Thyroid gland (tissue), 4 donors: ENCODE data around the gene HEATR5A. TPM values are rescaled to one million over a fixed set of nuclear protein-coding genes. Genes with fewer than 3 reads are reported as not detected.

ENCODE experiments used
- DNase-seq, 2 donors: peaks; one replicate each; pipeline ENCODE4 v3.0.0-alpha.2; 2019
- H3K27ac ChIP-seq, 3 donors: fragments of 200-600 bp; sonication (generic); 1 replicate in 2 of 3; 2 replicates in 1 of 3; pipeline ENCODE4 v1.5.1; 2016 to 2019; ENCODE audit warnings: mild to moderate bottlenecking in 1 of 3, moderate library complexity in 1 of 3
- H3K27me3 ChIP-seq: fragments of 200-600 bp; sonication (generic); one replicate; pipeline ENCODE4 v1.5.1; 2019
- H3K36me3 ChIP-seq, 2 donors: fragments of 200-600 bp; sonication (generic); one replicate each; pipeline ENCODE4 v1.5.1; 2016 to 2019
- H3K4me1 ChIP-seq, 2 donors: fragments of 200-600 bp; sonication (generic); one replicate each; pipeline ENCODE4 v1.5.1; 2017 to 2019
- H3K4me3 ChIP-seq, 3 donors: fragments of 200-600 bp; sonication (generic); replicated peaks in 1 of 3; 1 replicate in 2 of 3; 2 replicates in 1 of 3; pipeline ENCODE4 v1.5.1; 2016; ENCODE audit warnings: mild to moderate bottlenecking in 1 of 3
- H3K9me3 ChIP-seq: fragments of 200-600 bp; sonication (generic); one replicate; pipeline ENCODE4 v1.5.1; 2017
- CTCF ChIP-seq, 6 experiments: fragments of 200-600 bp in 3 of 6; fragments of 450-650 bp in 3 of 6; sonication (generic) in 3 of 6; IDR thresholded peaks; one replicate each; pipeline ENCODE4 v1.5.1; 2016 to 2019; ENCODE audit warnings: antibody characterized with exemption in 6 of 6, mild to moderate bottlenecking in 2 of 6, inconsistent platforms in 1 of 6, moderate library complexity in 1 of 6
- POLR2A ChIP-seq, 2 donors: fragments of 450-650 bp; IDR thresholded peaks; one replicate each; pipeline ENCODE4 v1.6.1; 2017; ENCODE audit warnings: antibody characterized with exemption in 2 of 2, mild to moderate bottlenecking in 2 of 2, moderate library complexity in 1 of 2
- WGBS, 2 donors: methylation state at CpG; one replicate each; pipeline ENCODE4 v1.1.5; 2017; 5-methylcytosine and 5-hydroxymethylcytosine counted together
- intact Hi-C: fragments of 100-400 bp; cut with DNase I; formaldehyde crosslinking; loops from one replicate; pipeline ENCODE4 v1.15.1; 2023
- total RNA-seq, 4 donors: library from RNA; depleted of rRNA; stranded (reverse); fragments of >200 nt; gene quantifications; one replicate each; pipeline ENCODE4 v1.2.3, GENCODE V29; 2016

The HEATR5A gene
- total RNA-seq, 4 donors from 2014 or later, result 31.0 to 46.3 (median 40.5) TPM

- Histone ChIP-seq H3K27ac (no peak overlapping the region), H3K9me3 (no peaks in the 10 kb centered on the region), H3K4me3 (no peak overlapping the region), H3K27me3 (no peaks in the 10 kb centered on the region), H3K36me3 (no peaks in the 10 kb centered on the region), H3K4me1 (no peaks in the 10 kb centered on the region)
- TF ChIP-seq POLR2A (IDR thresholded peaks at IDR 0.05), result no peak
- TF ChIP-seq CTCF (IDR thresholded peaks at IDR 0.05), result no peak
- intact Hi-C loops, result no loop called here
- DNase-seq, result no peak
Observed at GRCh38 chr14:31425905-31426304, 5.6 kb upstream of the HEATR5A start.

- intact Hi-C loops, result no loop called here
- Histone ChIP-seq H3K9me3 (no peaks in the 10 kb centered on the region), H3K27ac (peak overlapping the region in 1 of 3 donors; percentile 79), H3K27me3 (no peaks in the 10 kb centered on the region), H3K36me3 (no peaks in the 10 kb centered on the region), H3K4me3 (no peak overlapping the region), H3K4me1 (peaks cover 11 to 13% of the 10 kb centered on the region in 2 donors)
- no peak for DNase-seq
- WGBS, 2 donors, result 94% methylated on average over 5 of the region's 5 CpGs
- TF ChIP-seq CTCF (IDR thresholded peaks at IDR 0.05) (no peak), POLR2A (IDR thresholded peaks at IDR 0.05) (no peak)
Observed at GRCh38 chr14:31421200-31421599, 850 bp upstream of the HEATR5A start.

- Histone ChIP-seq H3K4me1 (peaks cover 11 to 13% of the 10 kb centered on the region in 2 donors), H3K27ac (peak overlapping the region; percentile 38 to 79 (median 72)), H3K27me3 (no peaks in the 10 kb centered on the region), H3K9me3 (no peaks in the 10 kb centered on the region), H3K36me3 (no peaks in the 10 kb centered on the region), H3K4me3 (peak overlapping the region in 2 of 3 donors; percentile 80 to 92)
- DNase-seq, result peak; percentile 83 to 87
- 0% methylated on average over 9 to 29 of the region's 33 CpGs for WGBS, 2 donors
- TF ChIP-seq POLR2A (IDR thresholded peaks at IDR 0.05), result no peak
- TF ChIP-seq CTCF (IDR thresholded peaks at IDR 0.05), result no peak
- intact Hi-C loops, result no loop called here
Observed at GRCh38 chr14:31419967-31420318, 407 bp downstream of the HEATR5A start.

- 9 to 11% methylated on average over 9 of the region's 9 CpGs for WGBS, 2 donors
- H3K4me1 ChIP-seq, result peaks cover 11 to 13% of the 10 kb centered on the region in 2 donors
- no peaks in the 10 kb centered on the region for H3K9me3 ChIP-seq
- no peak for DNase-seq
- peak overlapping the region in 2 of 3 donors; percentile 80 to 92 for H3K4me3 ChIP-seq
- H3K27me3 ChIP-seq, result no peaks in the 10 kb centered on the region
- peak overlapping the region; percentile 38 to 79 (median 72) for H3K27ac ChIP-seq
- no peaks in the 10 kb centered on the region for H3K36me3 ChIP-seq
- intact Hi-C loops, result no loop called here
- TF ChIP-seq POLR2A (IDR thresholded peaks at IDR 0.05), result no peak
- no peak for TF ChIP-seq CTCF (IDR thresholded peaks at IDR 0.05)
Observed at GRCh38 chr14:31419179-31419966, 977 bp downstream of the HEATR5A start.

- WGBS, 2 donors, result 55 to 57% methylated on average over 1 of the region's 1 CpG
- H3K4me3 ChIP-seq, result no peak overlapping the region
Observed at GRCh38 chr14:31418440-31418839, 1.9 kb downstream of the HEATR5A start.

More at GRCh38 chr14:31418440-31418839, 1.9 kb downstream of the HEATR5A start:
- TF ChIP-seq CTCF (IDR thresholded peaks at IDR 0.05) (no peak), POLR2A (IDR thresholded peaks at IDR 0.05) (no peak)
- H3K27ac ChIP-seq, result peak overlapping the region in 1 of 3 donors; percentile 72
- no peaks in the 10 kb centered on the region for H3K27me3 ChIP-seq
- no peaks in the 10 kb centered on the region for H3K36me3 ChIP-seq
- no peaks in the 10 kb centered on the region for H3K9me3 ChIP-seq
- intact Hi-C loops, result no loop called here
- DNase-seq, result no peak
- peaks cover 11 to 13% of the 10 kb centered on the region in 2 donors for H3K4me1 ChIP-seq
